Thoracic aorta (tissue), 2 donors: ENCODE results near the gene EDIL3. TPM values are rescaled to one million over a fixed set of nuclear protein-coding genes. Genes with fewer than 3 reads are reported as not detected.

Experiments used
- ATAC-seq: fragments of 150-250 bp; one replicate; pipeline ENCODE4 v1.8.0; 2017; ENCODE audit warnings: low read depth; ENCODE audit not compliant: insufficient number of reproducible peaks, low FRiP score
- DNase-seq: peaks from one replicate; pipeline ENCODE4 v3.0.0-alpha.2; 2020; ENCODE audit warnings: low spot score
- H3K27ac ChIP-seq, 2 donors: fragments of 200-600 bp; sonication (generic); 1 replicate in 1 of 2; 2 replicates in 1 of 2; pipeline ENCODE4 v1.5.1; 2016; ENCODE audit warnings: mild to moderate bottlenecking in 2 of 2, moderate library complexity in 2 of 2
- H3K27me3 ChIP-seq: fragments of 200-600 bp; sonication (generic); replicated peaks from 2 replicates; pipeline ENCODE4 v1.6.0; 2016; ENCODE audit warnings: mild to moderate bottlenecking; ENCODE audit not compliant: insufficient read depth
- H3K36me3 ChIP-seq: fragments of 200-600 bp; sonication (generic); one replicate; pipeline ENCODE4 v1.5.1; 2016
- H3K4me1 ChIP-seq, 2 donors: fragments of 200-600 bp; sonication (generic); 1 replicate in 1 of 2; 2 replicates in 1 of 2; pipeline versions ENCODE4 v1.5.1 to v1.6.0; 2016; ENCODE audit warnings: low read depth in 2 of 2, mild to moderate bottlenecking in 1 of 2; ENCODE audit not compliant: control insufficient read depth in 1 of 2
- H3K4me3 ChIP-seq: fragments of 200-600 bp; sonication (generic); 2 replicates; pipeline ENCODE4 v1.5.1; 2016; ENCODE audit warnings: mild to moderate bottlenecking
- H3K9me3 ChIP-seq: fragments of 200-600 bp; sonication (generic); 2 replicates; pipeline ENCODE4 v1.5.1; 2016
- total RNA-seq, 2 donors: library from RNA; depleted of rRNA; stranded (reverse); fragments of >200 nt; gene quantifications; one replicate each; pipeline versions ENCODE4 v1.1.0 to v1.2.3, GENCODE V29; 2016
- TF ChIP-seq, protein P1 (sequence below): fragments of 200-600 bp; sonication (generic); IDR thresholded peaks from one replicate; pipeline ENCODE4 v1.5.1; 2019; ENCODE audit warnings: antibody characterized with exemption

Gene EDIL3
- total RNA-seq, 2 donors from 2014 or later: 157 to 170 TPM

DNA sequence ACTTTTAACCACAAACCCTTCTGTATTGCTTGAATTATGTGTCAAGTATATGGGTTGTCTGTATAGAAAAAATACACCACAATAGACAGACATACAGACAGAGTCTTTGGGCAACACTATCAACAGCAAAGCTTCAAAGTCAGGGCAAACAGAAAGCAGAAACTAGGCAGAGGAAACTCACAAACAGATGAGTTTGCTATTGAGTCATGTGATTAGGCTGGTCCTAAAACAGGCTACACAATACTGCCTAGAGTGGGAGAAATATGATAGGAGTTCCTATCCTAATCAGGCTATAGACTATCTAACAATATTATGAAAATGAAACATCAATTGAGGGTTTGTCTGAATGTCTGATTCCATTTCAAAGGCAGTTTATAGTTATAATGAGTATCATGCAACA, 156.4 kb downstream of the EDIL3 start:
- TF ChIP-seq, protein P1, sequence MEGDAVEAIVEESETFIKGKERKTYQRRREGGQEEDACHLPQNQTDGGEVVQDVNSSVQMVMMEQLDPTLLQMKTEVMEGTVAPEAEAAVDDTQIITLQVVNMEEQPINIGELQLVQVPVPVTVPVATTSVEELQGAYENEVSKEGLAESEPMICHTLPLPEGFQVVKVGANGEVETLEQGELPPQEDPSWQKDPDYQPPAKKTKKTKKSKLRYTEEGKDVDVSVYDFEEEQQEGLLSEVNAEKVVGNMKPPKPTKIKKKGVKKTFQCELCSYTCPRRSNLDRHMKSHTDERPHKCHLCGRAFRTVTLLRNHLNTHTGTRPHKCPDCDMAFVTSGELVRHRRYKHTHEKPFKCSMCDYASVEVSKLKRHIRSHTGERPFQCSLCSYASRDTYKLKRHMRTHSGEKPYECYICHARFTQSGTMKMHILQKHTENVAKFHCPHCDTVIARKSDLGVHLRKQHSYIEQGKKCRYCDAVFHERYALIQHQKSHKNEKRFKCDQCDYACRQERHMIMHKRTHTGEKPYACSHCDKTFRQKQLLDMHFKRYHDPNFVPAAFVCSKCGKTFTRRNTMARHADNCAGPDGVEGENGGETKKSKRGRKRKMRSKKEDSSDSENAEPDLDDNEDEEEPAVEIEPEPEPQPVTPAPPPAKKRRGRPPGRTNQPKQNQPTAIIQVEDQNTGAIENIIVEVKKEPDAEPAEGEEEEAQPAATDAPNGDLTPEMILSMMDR: no peak
- ATAC-seq (no peak), DNase-seq (no peak)
- Histone ChIP-seq H3K4me3 (no peak overlapping the region), H3K4me1 (peaks cover 0 to 9% of the 10 kb centered on the region in 2 donors), H3K27ac (no peak overlapping the region), H3K27me3 (no peaks in the 10 kb centered on the region), H3K9me3 (no peaks in the 10 kb centered on the region), H3K36me3 (no peaks in the 10 kb centered on the region)

DNA sequence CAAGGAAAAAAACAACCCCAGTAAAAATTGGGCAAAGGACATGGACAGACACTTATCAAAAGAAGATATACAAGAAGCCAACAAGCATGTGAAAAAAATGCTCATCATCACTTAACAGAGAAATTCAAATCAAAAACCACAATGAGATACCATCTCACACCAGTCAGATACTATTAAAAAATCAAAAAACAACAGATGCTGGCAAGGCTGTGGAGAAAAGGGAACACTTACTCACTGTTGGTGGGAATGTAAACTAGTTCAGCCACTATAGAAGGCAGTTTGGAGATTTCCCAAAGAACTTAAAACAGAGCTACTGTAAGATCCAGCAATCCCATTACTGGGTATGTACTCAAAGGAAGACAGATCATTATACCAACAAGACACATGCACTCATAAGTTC, 157.4 kb downstream of the EDIL3 start:
- no peak overlapping the region for H3K4me3 ChIP-seq
- no peaks in the 10 kb centered on the region for H3K27me3 ChIP-seq
- no peak for DNase-seq
- TF ChIP-seq, protein P1: no peak
- H3K27ac ChIP-seq: no peak overlapping the region
- H3K36me3 ChIP-seq: no peaks in the 10 kb centered on the region
- peaks cover 0 to 9% of the 10 kb centered on the region in 2 donors for H3K4me1 ChIP-seq
- H3K9me3 ChIP-seq: no peaks in the 10 kb centered on the region
- ATAC-seq: no peak

DNA sequence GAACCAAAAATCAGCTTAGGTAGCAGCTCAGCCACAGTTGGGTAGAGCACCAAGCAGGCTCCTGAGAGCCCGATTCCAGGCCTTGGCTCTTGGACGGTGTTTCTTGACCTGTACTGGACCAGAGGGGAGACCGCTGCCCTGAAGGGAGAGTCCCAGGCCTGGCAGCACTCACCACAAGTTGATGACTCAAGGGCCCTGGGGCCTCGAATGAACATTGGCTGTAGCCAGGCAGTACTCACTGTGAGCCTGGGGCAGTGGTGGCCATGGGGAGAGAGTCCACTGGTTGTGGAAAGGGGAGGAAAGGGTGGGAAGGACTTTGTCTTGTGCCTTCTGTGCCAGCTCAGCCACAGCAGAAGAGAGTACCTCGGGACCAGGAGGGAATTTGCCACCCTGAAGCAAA, 166.1 kb downstream of the EDIL3 start:
- Histone ChIP-seq H3K9me3 (no peaks in the 10 kb centered on the region), H3K4me3 (no peak overlapping the region), H3K27me3 (no peaks in the 10 kb centered on the region), H3K36me3 (no peaks in the 10 kb centered on the region), H3K27ac (no peak overlapping the region), H3K4me1 (peaks cover 0 to 28% of the 10 kb centered on the region in 2 donors)
- ATAC-seq: no peak
- no peak for DNase-seq
- TF ChIP-seq, protein P1: no peak

DNA sequence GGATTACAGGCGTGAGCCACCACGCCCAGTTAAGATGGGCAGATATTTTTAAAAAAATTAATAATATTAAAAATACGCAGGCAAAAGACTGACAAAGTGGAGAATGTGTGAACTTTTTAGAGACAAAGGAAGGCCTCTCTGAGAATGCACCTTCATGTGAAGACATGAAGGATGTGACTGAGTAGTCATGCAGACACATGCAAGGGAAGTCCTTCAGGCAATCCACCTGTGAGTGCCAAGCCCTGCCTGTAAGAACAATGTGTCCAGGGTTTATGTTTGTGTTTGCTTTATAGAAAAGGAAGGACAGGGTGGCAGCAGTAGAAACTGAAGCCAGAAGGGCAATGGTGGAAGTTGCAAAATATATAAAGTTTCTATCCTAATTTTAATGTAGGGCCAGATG, 169.2 kb downstream of the EDIL3 start:
- DNase-seq: no peak
- Histone ChIP-seq H3K4me3 (no peak overlapping the region), H3K27ac (no peak overlapping the region), H3K4me1 (peaks cover 4 to 37% of the 10 kb centered on the region in 2 donors), H3K27me3 (no peaks in the 10 kb centered on the region), H3K36me3 (no peaks in the 10 kb centered on the region), H3K9me3 (no peaks in the 10 kb centered on the region)
- no peak for ATAC-seq
- TF ChIP-seq, protein P1: no peak

DNA sequence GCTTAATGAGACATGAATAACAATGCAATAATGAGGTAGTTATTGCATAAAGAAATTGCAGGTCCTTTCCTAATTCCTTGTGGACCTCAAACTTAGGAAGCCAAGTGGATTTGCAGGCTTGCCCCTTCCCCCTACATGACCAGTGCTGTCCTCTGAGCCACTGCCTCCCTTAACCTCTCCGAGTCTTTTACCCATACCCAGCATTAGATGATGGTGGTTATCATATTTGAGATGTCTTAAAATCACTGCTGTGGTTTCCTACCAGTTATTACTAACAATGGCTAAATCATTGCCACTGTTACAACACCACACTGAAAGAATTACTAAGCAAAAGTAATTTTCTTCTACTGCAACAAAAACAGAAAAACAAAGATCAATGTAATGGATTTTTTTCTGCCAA, 170.8 kb downstream of the EDIL3 start:
- Histone ChIP-seq H3K4me1 (peaks cover 4 to 37% of the 10 kb centered on the region in 2 donors), H3K9me3 (no peaks in the 10 kb centered on the region), H3K27ac (no peak overlapping the region), H3K27me3 (no peaks in the 10 kb centered on the region), H3K36me3 (no peaks in the 10 kb centered on the region), H3K4me3 (no peak overlapping the region)
- DNase-seq (no peak), ATAC-seq (no peak)
- TF ChIP-seq, protein P1: no peak
